SK-N-SH treated with all-trans-retinoic acid at 6 μM for 48 hours (cell line): Measurements from ENCODE around the gene ALPL.

Source experiments
- ATAC-seq: fragments of 200-7000 bp; cut with Tn5 transposase; 3 replicates; pipeline ENCODE4 v1.9.1; 2020; ENCODE audit warnings: mild to moderate bottlenecking, moderate library complexity
- ARNTL ChIP-seq: fragments of 450-650 bp; formaldehyde crosslinking; IDR thresholded peaks from 2 replicates; pipeline ENCODE4 v1.5.0; 2020; ENCODE audit warnings: low read depth, mild to moderate bottlenecking, moderate library complexity, borderline replicate concordance
- BACH2 ChIP-seq: fragments of 250-450 bp; sonication (Bioruptor Pico); IDR thresholded peaks from 2 replicates; pipeline ENCODE4 v1.9.0; 2021; ENCODE audit warnings: mild to moderate bottlenecking, borderline replicate concordance
- GLIS3 ChIP-seq: fragments of 250-450 bp; sonication (Bioruptor Pico); IDR thresholded peaks from 2 replicates; pipeline ENCODE4 v1.5.0; 2020; ENCODE audit warnings: mild to moderate bottlenecking, moderate library complexity
- ISL1 ChIP-seq: fragments of 250-450 bp; sonication (Bioruptor Pico); IDR thresholded peaks from 2 replicates; pipeline ENCODE4 v2.1.2; 2022; ENCODE audit warnings: mild to moderate bottlenecking, moderate library complexity
- OSR1 ChIP-seq: fragments of 250-450 bp; sonication (Bioruptor Pico); IDR thresholded peaks from 2 replicates; pipeline ENCODE4 v1.8.0; 2022; ENCODE audit warnings: moderate library complexity, mild to moderate bottlenecking, inconsistent platforms
- PPARA ChIP-seq: fragments of 250-450 bp; sonication (Bioruptor Pico); IDR thresholded peaks from 2 replicates; pipeline ENCODE4 v1.5.0; 2020; ENCODE audit warnings: mild to moderate bottlenecking, borderline replicate concordance
- RARB ChIP-seq: fragments of 250-450 bp; sonication (Bioruptor Pico); IDR thresholded peaks from 2 replicates; pipeline ENCODE4 v1.8.0; 2021; ENCODE audit warnings: mild to moderate bottlenecking, moderate library complexity
- SNAI2 ChIP-seq: fragments of 250-450 bp; sonication (Bioruptor Pico); IDR thresholded peaks from 2 replicates; pipeline ENCODE4 v1.5.0; 2020; ENCODE audit warnings: mild to moderate bottlenecking, moderate library complexity
- TCF4 ChIP-seq: fragments of 250-450 bp; sonication (Bioruptor Pico); IDR thresholded peaks from 2 replicates; pipeline ENCODE4 v1.8.0; 2021; ENCODE audit warnings: mild to moderate bottlenecking, moderate library complexity, borderline replicate concordance
- TOX ChIP-seq: fragments of 250-450 bp; sonication (Bioruptor Pico); IDR thresholded peaks from 2 replicates; pipeline ENCODE4 v1.8.0; 2021; ENCODE audit warnings: mild to moderate bottlenecking, moderate library complexity, borderline replicate concordance
- ZC3H10 ChIP-seq: fragments of 250-450 bp; sonication (Bioruptor Pico); IDR thresholded peaks from 2 replicates; pipeline ENCODE4 v1.5.1; 2021; ENCODE audit warnings: mild to moderate bottlenecking, moderate library complexity
- ZFP3 ChIP-seq: fragments of 250-450 bp; sonication (Bioruptor Pico); IDR thresholded peaks from 2 replicates; pipeline ENCODE4 v1.5.0; 2020; ENCODE audit warnings: mild to moderate bottlenecking, moderate library complexity
- ZFP30 ChIP-seq: fragments of 450-650 bp; formaldehyde crosslinking; IDR thresholded peaks from 2 replicates; pipeline ENCODE4 v1.5.0; 2022; ENCODE audit warnings: mild to moderate bottlenecking, moderate library complexity
- ZNF565 ChIP-seq: fragments of 450-650 bp; formaldehyde crosslinking; conservative IDR thresholded peaks from 2 replicates; pipeline ENCODE4 v1.5.0; 2020; ENCODE audit warnings: low read depth, mild to moderate bottlenecking, moderate library complexity
- ZNF70 ChIP-seq: fragments of 450-650 bp; formaldehyde crosslinking; IDR thresholded peaks from 2 replicates; pipeline ENCODE4 v1.5.0; 2020; ENCODE audit warnings: mild to moderate bottlenecking, moderate library complexity
- TF ChIP-seq, protein P1 (sequence below): fragments of 250-450 bp; sonication (Bioruptor Pico); IDR thresholded peaks from 2 replicates; pipeline ENCODE4 v1.5.0; 2020; ENCODE audit warnings: mild to moderate bottlenecking, moderate library complexity
- TF ChIP-seq, protein P2 (sequence below): fragments of 250-450 bp; sonication (Bioruptor Pico); IDR thresholded peaks from 2 replicates; pipeline ENCODE4 v1.8.0; 2021; ENCODE audit warnings: low read depth, mild to moderate bottlenecking, moderate library complexity, borderline replicate concordance
- TF ChIP-seq, protein P3 (sequence below): fragments of 250-450 bp; sonication (Bioruptor Pico); IDR thresholded peaks from 2 replicates; pipeline ENCODE4 v1.8.0; 2020; ENCODE audit warnings: mild to moderate bottlenecking, moderate library complexity, borderline replicate concordance
- TF ChIP-seq, protein P4 (sequence below): fragments of 250-450 bp; sonication (Bioruptor Pico); IDR thresholded peaks from 2 replicates; pipeline ENCODE4 v1.5.1; 2021; ENCODE audit warnings: mild to moderate bottlenecking, moderate library complexity
- TF ChIP-seq, protein P5 (sequence below): fragments of 250-450 bp; sonication (Bioruptor Pico); IDR thresholded peaks from 2 replicates; pipeline ENCODE4 v1.5.1; 2020; ENCODE audit warnings: low read depth, mild to moderate bottlenecking, moderate library complexity

The ALPL gene

DNA sequence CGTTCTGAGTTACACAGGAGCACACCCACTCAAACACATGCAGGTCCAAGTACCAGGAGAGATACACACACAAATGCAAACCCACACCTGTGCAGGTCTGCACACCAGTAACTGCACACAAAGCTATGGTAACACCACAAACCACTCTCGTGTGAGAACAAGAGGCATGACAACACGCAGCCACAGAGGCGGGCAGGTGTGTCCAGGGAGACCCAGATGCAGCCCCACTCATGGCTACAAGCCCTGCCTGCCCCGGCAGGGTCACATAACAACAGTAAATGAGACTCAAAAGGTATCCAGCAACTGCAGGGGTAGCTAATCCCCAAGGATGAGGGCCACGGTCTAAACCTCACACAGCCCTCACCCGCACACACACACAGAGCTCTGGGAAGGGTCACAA, 111.8 kb downstream of the ALPL start:
- no peak for ATAC-seq

DNA sequence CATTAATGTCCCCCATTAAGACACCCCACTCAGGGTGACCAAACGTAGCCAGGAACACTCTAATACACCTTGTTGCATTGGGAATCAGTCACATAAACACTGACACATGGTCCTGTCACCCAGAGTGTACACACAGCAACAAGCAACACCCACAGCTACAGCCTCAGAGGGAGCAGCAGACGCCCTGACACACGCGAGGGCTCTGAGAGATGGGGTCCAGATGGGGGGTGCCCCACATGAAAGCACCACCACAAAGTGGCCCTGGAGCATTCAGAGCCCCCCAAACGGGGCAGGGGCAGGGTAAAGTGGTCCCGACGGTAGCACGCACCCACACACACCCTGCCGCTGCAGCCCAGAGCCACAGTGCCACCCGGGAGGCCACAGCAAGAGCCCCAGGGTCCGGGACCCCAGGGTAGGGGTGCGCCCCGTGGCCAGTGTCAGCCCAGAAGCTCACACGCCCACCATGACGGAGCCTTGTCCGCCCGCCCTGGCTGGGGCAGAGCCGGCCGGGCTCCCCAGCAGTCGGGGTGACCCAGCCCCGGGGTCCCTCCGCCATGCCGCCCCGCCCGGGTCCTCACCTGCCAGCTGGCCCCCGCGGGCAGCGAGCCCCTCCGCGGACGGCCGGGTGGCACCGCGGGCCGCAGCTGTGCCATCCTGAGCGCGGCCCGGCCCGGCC, 112.7 kb downstream of the ALPL start:
- no peak; the same call in 1 of the 3 replicates for ATAC-seq

More for the DNA sequence above, 111.8 kb downstream of the ALPL start:
- TF ChIP-seq, protein P1, sequence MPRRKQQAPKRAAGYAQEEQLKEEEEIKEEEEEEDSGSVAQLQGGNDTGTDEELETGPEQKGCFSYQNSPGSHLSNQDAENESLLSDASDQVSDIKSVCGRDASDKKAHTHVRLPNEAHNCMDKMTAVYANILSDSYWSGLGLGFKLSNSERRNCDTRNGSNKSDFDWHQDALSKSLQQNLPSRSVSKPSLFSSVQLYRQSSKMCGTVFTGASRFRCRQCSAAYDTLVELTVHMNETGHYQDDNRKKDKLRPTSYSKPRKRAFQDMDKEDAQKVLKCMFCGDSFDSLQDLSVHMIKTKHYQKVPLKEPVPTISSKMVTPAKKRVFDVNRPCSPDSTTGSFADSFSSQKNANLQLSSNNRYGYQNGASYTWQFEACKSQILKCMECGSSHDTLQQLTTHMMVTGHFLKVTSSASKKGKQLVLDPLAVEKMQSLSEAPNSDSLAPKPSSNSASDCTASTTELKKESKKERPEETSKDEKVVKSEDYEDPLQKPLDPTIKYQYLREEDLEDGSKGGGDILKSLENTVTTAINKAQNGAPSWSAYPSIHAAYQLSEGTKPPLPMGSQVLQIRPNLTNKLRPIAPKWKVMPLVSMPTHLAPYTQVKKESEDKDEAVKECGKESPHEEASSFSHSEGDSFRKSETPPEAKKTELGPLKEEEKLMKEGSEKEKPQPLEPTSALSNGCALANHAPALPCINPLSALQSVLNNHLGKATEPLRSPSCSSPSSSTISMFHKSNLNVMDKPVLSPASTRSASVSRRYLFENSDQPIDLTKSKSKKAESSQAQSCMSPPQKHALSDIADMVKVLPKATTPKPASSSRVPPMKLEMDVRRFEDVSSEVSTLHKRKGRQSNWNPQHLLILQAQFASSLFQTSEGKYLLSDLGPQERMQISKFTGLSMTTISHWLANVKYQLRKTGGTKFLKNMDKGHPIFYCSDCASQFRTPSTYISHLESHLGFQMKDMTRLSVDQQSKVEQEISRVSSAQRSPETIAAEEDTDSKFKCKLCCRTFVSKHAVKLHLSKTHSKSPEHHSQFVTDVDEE (CRISPR knock-in tag): no peak
- TF ChIP-seq BACH2 (CRISPR knock-in tag) (no peak), ZNF565 (CRISPR knock-in tag) (no peak), PPARA (CRISPR knock-in tag) (no peak), ZFP30 (CRISPR knock-in tag) (no peak), ARNTL (no peak), TCF4 (CRISPR knock-in tag) (no peak), SNAI2 (CRISPR knock-in tag) (no peak), ZC3H10 (no peak), ISL1 (no peak), OSR1 (CRISPR knock-in tag) (no peak), TOX (no peak)
- TF ChIP-seq, protein P2, sequence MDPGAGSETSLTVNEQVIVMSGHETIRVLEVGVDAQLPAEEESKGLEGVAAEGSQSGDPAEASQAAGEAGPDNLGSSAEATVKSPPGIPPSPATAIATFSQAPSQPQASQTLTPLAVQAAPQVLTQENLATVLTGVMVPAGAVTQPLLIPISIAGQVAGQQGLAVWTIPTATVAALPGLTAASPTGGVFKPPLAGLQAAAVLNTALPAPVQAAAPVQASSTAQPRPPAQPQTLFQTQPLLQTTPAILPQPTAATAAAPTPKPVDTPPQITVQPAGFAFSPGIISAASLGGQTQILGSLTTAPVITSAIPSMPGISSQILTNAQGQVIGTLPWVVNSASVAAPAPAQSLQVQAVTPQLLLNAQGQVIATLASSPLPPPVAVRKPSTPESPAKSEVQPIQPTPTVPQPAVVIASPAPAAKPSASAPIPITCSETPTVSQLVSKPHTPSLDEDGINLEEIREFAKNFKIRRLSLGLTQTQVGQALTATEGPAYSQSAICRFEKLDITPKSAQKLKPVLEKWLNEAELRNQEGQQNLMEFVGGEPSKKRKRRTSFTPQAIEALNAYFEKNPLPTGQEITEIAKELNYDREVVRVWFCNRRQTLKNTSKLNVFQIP (CRISPR knock-in tag): no peak
- TF ChIP-seq, protein P3, sequence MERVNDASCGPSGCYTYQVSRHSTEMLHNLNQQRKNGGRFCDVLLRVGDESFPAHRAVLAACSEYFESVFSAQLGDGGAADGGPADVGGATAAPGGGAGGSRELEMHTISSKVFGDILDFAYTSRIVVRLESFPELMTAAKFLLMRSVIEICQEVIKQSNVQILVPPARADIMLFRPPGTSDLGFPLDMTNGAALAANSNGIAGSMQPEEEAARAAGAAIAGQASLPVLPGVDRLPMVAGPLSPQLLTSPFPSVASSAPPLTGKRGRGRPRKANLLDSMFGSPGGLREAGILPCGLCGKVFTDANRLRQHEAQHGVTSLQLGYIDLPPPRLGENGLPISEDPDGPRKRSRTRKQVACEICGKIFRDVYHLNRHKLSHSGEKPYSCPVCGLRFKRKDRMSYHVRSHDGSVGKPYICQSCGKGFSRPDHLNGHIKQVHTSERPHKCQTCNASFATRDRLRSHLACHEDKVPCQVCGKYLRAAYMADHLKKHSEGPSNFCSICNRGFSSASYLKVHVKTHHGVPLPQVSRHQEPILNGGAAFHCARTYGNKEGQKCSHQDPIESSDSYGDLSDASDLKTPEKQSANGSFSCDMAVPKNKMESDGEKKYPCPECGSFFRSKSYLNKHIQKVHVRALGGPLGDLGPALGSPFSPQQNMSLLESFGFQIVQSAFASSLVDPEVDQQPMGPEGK (CRISPR knock-in tag): no peak

More for the DNA sequence above, 112.7 kb downstream of the ALPL start:
- TF ChIP-seq BACH2 (CRISPR knock-in tag): no peak
- TF ChIP-seq GLIS3 (CRISPR knock-in tag): no peak
- TF ChIP-seq, protein P4, sequence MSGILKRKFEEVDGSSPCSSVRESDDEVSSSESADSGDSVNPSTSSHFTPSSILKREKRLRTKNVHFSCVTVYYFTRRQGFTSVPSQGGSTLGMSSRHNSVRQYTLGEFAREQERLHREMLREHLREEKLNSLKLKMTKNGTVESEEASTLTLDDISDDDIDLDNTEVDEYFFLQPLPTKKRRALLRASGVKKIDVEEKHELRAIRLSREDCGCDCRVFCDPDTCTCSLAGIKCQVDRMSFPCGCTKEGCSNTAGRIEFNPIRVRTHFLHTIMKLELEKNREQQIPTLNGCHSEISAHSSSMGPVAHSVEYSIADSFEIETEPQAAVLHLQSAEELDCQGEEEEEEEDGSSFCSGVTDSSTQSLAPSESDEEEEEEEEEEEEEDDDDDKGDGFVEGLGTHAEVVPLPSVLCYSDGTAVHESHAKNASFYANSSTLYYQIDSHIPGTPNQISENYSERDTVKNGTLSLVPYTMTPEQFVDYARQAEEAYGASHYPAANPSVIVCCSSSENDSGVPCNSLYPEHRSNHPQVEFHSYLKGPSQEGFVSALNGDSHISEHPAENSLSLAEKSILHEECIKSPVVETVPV (CRISPR knock-in tag): no peak
- TF ChIP-seq, protein P1 (CRISPR knock-in tag): no peak
- TF ChIP-seq, protein P5, sequence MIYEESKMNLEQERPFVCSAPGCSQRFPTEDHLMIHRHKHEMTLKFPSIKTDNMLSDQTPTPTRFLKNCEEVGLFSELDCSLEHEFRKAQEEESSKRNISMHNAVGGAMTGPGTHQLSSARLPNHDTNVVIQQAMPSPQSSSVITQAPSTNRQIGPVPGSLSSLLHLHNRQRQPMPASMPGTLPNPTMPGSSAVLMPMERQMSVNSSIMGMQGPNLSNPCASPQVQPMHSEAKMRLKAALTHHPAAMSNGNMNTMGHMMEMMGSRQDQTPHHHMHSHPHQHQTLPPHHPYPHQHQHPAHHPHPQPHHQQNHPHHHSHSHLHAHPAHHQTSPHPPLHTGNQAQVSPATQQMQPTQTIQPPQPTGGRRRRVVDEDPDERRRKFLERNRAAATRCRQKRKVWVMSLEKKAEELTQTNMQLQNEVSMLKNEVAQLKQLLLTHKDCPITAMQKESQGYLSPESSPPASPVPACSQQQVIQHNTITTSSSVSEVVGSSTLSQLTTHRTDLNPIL (CRISPR knock-in tag): no peak
- TF ChIP-seq ZFP30 (CRISPR knock-in tag): no peak
- TF ChIP-seq ARNTL: no peak
- TF ChIP-seq, protein P3 (CRISPR knock-in tag): no peak
- no peak for TF ChIP-seq RARB
- no peak for TF ChIP-seq TCF4 (CRISPR knock-in tag)
- no peak for TF ChIP-seq ZNF565 (CRISPR knock-in tag)
- no peak for TF ChIP-seq TOX
- TF ChIP-seq ZNF70 (CRISPR knock-in tag): no peak
- no peak for TF ChIP-seq ZC3H10
- TF ChIP-seq SNAI2 (CRISPR knock-in tag): no peak
- no peak for TF ChIP-seq ZFP3 (CRISPR knock-in tag)
- no peak for TF ChIP-seq ISL1
- TF ChIP-seq, all 23 proteins: peak for 0
